ENCODE data around the gene FAM120B. TPM values are rescaled to one million over a fixed set of nuclear protein-coding genes. Genes with fewer than 3 reads are reported as not detected.

The FAM120B gene
- total and polyA plus RNA-seq, 2 of the 4 experiments (the other 2 are of a cell fraction): 15.3 to 28.0 TPM

DNA sequence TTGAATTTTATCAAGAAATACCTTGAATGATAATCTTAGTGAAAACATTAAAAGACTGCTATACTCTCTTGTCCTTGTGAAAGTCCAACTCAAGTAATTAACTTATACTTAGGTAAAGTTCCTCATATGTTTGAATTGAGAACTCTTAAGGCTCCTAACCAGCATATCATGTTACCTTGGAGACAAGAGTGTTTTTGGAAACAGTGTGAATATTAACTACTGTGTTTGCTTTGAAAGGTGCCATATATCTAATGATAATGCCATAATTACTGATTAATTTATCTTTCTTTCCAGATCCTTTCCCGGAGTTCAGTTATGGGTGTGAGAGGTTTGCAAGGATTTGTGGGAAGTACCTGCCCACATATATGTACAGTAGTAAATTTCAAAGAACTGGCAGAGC lies 10.5 kb downstream of the FAM120B start:
- no peaks in the 10 kb centered on the region for H3K9me3 ChIP-seq (ENCODE audit: control insufficient read depth, insufficient read depth, low read length)
- H3K9me1 ChIP-seq (ENCODE audit: insufficient read depth, low read length): peaks cover 7% of the 10 kb centered on the region
- no peak overlapping the region for H3K4me2 ChIP-seq (ENCODE audit: low read depth, low read length)
- no peak overlapping the region for H3K18ac ChIP-seq (ENCODE audit: low read depth, low read length)
- in situ Hi-C loops (cut with MboI; ENCODE audit: low sequenced_read_pairs) (no loop called here), intact Hi-C loops (cut with micrococcal nuclease) (loop anchor here (10.0 kb wide), 1 partner anchor 872 kb away; no protein-coding TSS in a partner anchor), dilution Hi-C loops (cut with HindIII; ENCODE audit: low sequenced_read_pairs, unreplicated experiment) (no loop called here)
- TF ChIP-seq POLR2A (IDR thresholded peaks at IDR 0.05; ENCODE audit: low read depth, low read length) (no peak), RFX5 (IDR thresholded peaks at IDR 0.05; ENCODE audit: low read depth, low read length) (no peak), NFE2L2 (IDR thresholded peaks at IDR 0.05; ENCODE audit: low read depth, low read length) (no peak), MAZ (IDR thresholded peaks at IDR 0.05; ENCODE audit: borderline replicate concordance, low read depth, low read length) (no peak), RAD21 (IDR thresholded peaks at IDR 0.05; ENCODE audit: low read length) (no peak), BHLHE40 (IDR thresholded peaks at IDR 0.05; ENCODE audit: low read depth, low read length) (no peak), CHD1 (IDR thresholded peaks at IDR 0.05; ENCODE audit: low read depth, low read length) (no peak), RCOR1 (IDR thresholded peaks at IDR 0.05; ENCODE audit: insufficient replicate concordance, low read length) (no peak), MXI1 (IDR thresholded peaks at IDR 0.05; ENCODE audit: borderline replicate concordance, low read depth, low read length) (no peak), SMC3 (IDR thresholded peaks at IDR 0.05; ENCODE audit: low read depth, low read length) (no peak), USF2 (IDR thresholded peaks at IDR 0.05; ENCODE audit: low read depth, low read length) (no peak), MAFK (IDR thresholded peaks at IDR 0.05; ENCODE audit: low read depth, low read length) (no peak), CEBPB (IDR thresholded peaks at IDR 0.05; ENCODE audit: low read depth, low read length) (no peak), FOS (IDR thresholded peaks at IDR 0.05; ENCODE audit: low read depth, low read length) (no peak)
- TF ChIP-seq, protein P1, sequence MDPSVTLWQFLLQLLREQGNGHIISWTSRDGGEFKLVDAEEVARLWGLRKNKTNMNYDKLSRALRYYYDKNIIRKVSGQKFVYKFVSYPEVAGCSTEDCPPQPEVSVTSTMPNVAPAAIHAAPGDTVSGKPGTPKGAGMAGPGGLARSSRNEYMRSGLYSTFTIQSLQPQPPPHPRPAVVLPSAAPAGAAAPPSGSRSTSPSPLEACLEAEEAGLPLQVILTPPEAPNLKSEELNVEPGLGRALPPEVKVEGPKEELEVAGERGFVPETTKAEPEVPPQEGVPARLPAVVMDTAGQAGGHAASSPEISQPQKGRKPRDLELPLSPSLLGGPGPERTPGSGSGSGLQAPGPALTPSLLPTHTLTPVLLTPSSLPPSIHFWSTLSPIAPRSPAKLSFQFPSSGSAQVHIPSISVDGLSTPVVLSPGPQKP (IDR thresholded peaks at IDR 0.05; ENCODE audit: borderline replicate concordance, low read depth, low read length): no peak
- TF ChIP-seq, protein P2, sequence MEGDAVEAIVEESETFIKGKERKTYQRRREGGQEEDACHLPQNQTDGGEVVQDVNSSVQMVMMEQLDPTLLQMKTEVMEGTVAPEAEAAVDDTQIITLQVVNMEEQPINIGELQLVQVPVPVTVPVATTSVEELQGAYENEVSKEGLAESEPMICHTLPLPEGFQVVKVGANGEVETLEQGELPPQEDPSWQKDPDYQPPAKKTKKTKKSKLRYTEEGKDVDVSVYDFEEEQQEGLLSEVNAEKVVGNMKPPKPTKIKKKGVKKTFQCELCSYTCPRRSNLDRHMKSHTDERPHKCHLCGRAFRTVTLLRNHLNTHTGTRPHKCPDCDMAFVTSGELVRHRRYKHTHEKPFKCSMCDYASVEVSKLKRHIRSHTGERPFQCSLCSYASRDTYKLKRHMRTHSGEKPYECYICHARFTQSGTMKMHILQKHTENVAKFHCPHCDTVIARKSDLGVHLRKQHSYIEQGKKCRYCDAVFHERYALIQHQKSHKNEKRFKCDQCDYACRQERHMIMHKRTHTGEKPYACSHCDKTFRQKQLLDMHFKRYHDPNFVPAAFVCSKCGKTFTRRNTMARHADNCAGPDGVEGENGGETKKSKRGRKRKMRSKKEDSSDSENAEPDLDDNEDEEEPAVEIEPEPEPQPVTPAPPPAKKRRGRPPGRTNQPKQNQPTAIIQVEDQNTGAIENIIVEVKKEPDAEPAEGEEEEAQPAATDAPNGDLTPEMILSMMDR (conservative IDR thresholded peaks at IDR 0.05; ENCODE audit: low read depth, low read length): no peak
- H3K23ac ChIP-seq (ENCODE audit: low read depth, low read length): no peak overlapping the region
- no peak overlapping the region for H3K27ac ChIP-seq (ENCODE audit: insufficient read depth, low read length)
- no peak overlapping the region for H3K4me3 ChIP-seq (ENCODE audit: insufficient read depth, low read depth, low read length)
- no peak overlapping the region for H2BK120ac ChIP-seq (ENCODE audit: low read depth, low read length)
- no CpG with 5 or more reads among the region's 1 CpG for whole genome bisulfite sequencing, 2 experiments (ENCODE audit: extremely low coverage in 2 of 2, insufficient read length in 1 of 2)
- 0 out of 2 replicates have a peak, but pooled peaks cover 4% of the 10 kb centered on the region for H3K4me1 ChIP-seq (ENCODE audit: control insufficient read depth, insufficient read depth, low read length)
- H2AK5ac ChIP-seq (ENCODE audit: low read depth, low read length): no peak overlapping the region
- H4K91ac ChIP-seq (ENCODE audit: insufficient read depth, low read depth, low read length): no peak overlapping the region
- CTCF ChIA-PET: no interaction called here
- ATAC-seq (ENCODE audit: low read depth) (no peak), DNase-seq (no peak)
- no peak overlapping the region for H2AFZ ChIP-seq (replicated peaks; ENCODE audit: low read length, poor library complexity)
- H2BK20ac ChIP-seq (ENCODE audit: low read depth, low read length): no peak overlapping the region
- no peak overlapping the region for H2BK15ac ChIP-seq (ENCODE audit: low read depth, low read length)
- no peak overlapping the region for H2AK9ac ChIP-seq (replicated peaks; ENCODE audit: low read depth, low read length, poor library complexity)
- peaks cover 15% of the 10 kb centered on the region; the same call in 1 of the 2 replicates for H3K36me3 ChIP-seq (ENCODE audit: control insufficient read depth, insufficient read depth, low read length)
- POLR2A ChIA-PET (ENCODE audit: unreplicated experiment): no interaction called here
- H3K14ac ChIP-seq (replicated peaks; ENCODE audit: low read depth, low read length): no peak overlapping the region
- H4K20me1 ChIP-seq (ENCODE audit: insufficient read depth, low read length): peaks cover 31% of the 10 kb centered on the region
- no peak overlapping the region for H4K5ac ChIP-seq (ENCODE audit: low read depth, low read length)
- no peak overlapping the region for H4K8ac ChIP-seq (ENCODE audit: low read depth in 2 of 2, low read length in 2 of 2)
- no peak overlapping the region for H3K4ac ChIP-seq (ENCODE audit: low read depth, low read length)
- H3K27me3 ChIP-seq (ENCODE audit: control insufficient read depth, insufficient read depth, low read length): no peaks in the 10 kb centered on the region
- no peak overlapping the region for H2BK5ac ChIP-seq (ENCODE audit: low read depth, low read length, poor library complexity, severe bottlenecking)
- no peak overlapping the region for H3K9ac ChIP-seq (ENCODE audit: low read depth, low read length)
- H3K79me1 ChIP-seq (ENCODE audit: low read depth in 1 of 2, low read length in 2 of 2): peaks cover 44 to 80% of the 10 kb centered on the region in 2 experiments
- no peak overlapping the region for H3K56ac ChIP-seq (ENCODE audit: extremely low read depth, insufficient read depth, low read length)
- BruUV-seq (replicated peaks): no TSS peak
